ENCODE data around the gene C5orf15.

C5orf15 gene

GRCh38 chr5:133918731-133919130, 49.7 kb downstream of the C5orf15 start:
- no peak for DNase-seq

GRCh38 chr5:133918316-133918715, 50.1 kb downstream of the C5orf15 start:
- no peak for DNase-seq

GRCh38 chr5:133917785-133918184, 50.6 kb downstream of the C5orf15 start:
- no peak for DNase-seq

GRCh38 chr5:133916914-133917313, 51.5 kb downstream of the C5orf15 start:
- no peak for DNase-seq

GRCh38 chr5:133916479-133916878, 51.9 kb downstream of the C5orf15 start:
- no peak for DNase-seq

GRCh38 chr5:133914434-133914833, 54.0 kb downstream of the C5orf15 start:
- DNase-seq: no peak

- no peak for DNase-seq
These were observed 54.8 kb downstream of the C5orf15 start for GRCh38 chr5:133913413-133914155.

GRCh38 chr5:133912951-133913350, 55.5 kb downstream of the C5orf15 start:
- DNase-seq: no peak

- no peak for DNase-seq
These were observed 57.9 kb downstream of the C5orf15 start for GRCh38 chr5:133910571-133910970.

GRCh38 chr5:133909603-133910002, 58.8 kb downstream of the C5orf15 start:
- DNase-seq: no peak

- DNase-seq: no peak
These were observed 61.4 kb downstream of the C5orf15 start for GRCh38 chr5:133907075-133907474.

GRCh38 chr5:133906303-133906702, 62.1 kb downstream of the C5orf15 start:
- DNase-seq: no peak
